GM10847 (cell line): ENCODE measurements around the gene HSD11B2.

Experiments
- POLR2A ChIP-seq: IDR thresholded peaks from 2 replicates; pipeline ENCODE4 v1.6.1; 2011; ENCODE audit not compliant: insufficient read length; ENCODE audit errors: extremely low read depth

HSD11B2 gene

GRCh38 chr16:67462279-67462655 is 31.3 kb downstream of the HSD11B2 start:
- TF ChIP-seq POLR2A: no peak

GRCh38 chr16:67463059-67463458 is 32.1 kb downstream of the HSD11B2 start:
- no peak for TF ChIP-seq POLR2A

DNA sequence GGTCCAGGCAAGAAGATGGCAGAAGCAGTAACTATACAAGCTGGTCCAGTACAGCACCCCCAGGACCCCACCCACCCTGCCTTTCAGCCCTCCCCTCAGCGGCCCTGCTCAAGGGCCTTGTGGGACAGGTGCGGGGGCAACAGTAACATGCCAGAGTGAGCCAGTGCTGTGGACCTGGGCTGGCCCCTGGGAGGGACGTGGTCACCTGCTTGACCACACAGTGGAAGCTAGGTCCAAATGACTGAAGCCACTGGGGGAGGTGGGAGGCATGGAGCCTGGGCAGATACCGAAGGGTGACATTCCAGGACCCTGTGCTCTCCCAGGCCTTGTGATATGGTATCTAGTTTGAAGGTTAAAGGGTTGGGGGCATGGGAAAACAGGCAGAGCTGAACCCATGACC is 32.8 kb downstream of the HSD11B2 start:
- TF ChIP-seq POLR2A: no peak

DNA sequence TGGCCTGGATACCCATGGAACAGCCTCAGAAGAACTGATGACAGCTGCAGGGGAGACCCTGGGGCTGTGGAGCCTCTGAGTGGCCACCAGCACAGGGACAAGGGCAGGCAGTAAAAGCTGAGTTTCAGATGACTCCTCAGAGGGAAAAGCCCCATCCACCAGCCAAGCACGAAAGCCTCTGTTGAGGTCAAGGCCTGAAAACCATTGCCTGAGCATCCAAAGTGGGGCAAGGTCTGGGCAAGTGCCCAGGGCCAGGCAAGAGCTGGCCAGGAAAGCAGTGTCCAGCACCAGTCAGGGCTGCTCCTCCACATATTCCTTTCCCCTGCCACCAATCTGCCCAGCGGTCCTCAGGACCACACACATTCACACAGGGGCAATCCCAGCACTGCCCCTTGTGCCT is 33.6 kb downstream of the HSD11B2 start:
- TF ChIP-seq POLR2A: no peak

DNA sequence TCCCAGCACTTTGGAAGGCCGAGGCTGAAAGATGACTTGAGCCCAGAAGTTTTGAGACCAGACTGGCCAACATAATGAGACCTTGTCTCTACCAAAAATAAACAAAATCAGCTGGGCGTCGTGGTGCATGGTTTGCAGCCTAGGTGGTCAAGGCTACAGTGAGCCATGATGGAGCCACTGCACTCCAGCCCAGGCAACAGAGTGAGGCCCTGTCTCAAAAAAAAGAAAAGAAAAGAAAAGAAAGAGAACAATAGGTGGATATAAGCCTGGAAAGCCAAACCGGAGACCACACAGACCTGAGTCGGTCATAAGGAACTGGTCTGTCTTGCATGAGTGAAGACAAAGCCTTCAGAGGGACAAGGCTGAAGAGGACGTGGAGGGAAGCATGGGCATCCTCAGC is 35.7 kb downstream of the HSD11B2 start:
- TF ChIP-seq POLR2A: no peak

DNA sequence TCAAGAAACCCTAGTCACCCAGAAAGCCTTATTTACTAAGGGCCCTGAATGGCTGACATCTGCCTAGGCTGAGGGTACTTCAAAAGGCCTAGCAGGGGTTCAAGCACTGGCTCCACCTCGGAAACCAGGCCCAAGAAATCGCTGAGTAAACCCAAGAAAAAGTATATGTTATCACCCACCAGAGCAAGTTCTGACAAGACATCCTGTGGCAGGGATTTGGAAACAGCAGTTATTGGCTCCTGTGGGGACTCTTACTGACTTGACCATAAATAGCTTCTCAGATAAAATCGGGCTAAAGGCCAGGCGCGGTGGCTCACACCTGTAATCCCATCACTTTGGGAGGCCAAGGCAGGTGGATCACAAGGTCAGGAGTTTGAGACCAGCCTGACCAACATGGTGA is 37.8 kb downstream of the HSD11B2 start:
- no peak for TF ChIP-seq POLR2A

DNA sequence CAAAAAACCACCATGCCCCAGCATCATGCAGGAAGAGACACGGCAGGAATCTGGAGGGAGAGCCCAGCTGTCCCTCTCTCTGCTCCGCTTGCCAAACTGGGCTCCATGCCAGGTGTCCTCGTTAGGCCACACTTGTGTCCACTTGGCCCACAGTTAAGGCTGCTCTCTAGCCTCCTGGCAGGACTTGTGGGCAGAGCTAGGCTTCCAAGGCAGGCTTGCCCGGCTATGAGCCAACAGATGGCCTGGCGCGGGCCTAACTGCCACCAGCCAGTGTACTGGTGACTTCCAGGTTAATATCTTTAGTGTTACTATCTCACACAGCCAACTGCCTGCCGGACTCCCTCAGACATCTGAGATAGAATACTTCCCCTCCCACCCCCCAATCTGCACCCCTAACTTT is 39.4 kb downstream of the HSD11B2 start:
- TF ChIP-seq POLR2A: no peak

GRCh38 chr16:67471758-67472384 is 41.0 kb downstream of the HSD11B2 start:
- TF ChIP-seq POLR2A: no peak

DNA sequence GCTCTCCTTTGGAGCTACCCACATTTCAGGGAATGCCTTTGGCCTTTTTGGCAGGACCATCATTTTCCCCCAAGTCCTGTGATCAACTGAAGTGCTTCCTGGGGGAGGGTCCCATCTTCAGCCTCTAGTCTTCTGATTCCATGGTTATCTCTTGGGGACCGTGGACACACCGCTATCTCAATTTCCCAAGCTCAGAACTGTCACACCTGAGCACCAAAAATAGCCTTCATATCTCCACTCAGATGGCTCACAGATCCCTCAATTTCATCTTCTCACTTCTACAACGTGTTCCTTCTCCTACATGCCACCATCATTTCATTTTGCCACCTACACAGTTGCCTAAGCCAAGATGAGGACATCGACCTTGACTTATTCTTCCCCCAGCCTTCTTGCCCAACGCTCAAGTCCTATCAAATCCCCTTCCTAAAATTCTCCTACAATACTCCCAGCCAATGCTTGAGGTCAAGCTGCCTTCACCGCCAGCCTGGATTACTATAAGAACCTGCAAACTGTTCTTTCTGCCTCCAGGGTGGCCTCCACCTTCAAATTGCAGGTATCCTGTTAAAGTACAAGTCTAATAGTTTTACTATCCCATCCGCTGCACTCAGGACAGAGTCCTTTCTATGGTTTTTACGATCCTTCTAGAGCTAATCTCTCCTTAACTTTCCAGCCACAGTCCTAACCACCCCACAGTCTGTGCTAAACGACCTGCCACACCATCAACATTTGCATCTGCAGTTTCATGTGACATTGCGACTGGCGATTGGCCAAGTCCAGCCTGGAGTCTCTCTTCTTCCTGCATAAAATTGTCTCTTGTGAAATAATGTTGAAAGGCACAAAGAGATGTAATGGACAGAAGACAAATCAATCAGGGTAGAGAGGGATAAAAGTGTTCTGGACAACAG is 43.9 kb downstream of the HSD11B2 start:
- TF ChIP-seq POLR2A: no peak

GRCh38 chr16:67477960-67478554 is 47.1 kb downstream of the HSD11B2 start:
- TF ChIP-seq POLR2A: no peak

DNA sequence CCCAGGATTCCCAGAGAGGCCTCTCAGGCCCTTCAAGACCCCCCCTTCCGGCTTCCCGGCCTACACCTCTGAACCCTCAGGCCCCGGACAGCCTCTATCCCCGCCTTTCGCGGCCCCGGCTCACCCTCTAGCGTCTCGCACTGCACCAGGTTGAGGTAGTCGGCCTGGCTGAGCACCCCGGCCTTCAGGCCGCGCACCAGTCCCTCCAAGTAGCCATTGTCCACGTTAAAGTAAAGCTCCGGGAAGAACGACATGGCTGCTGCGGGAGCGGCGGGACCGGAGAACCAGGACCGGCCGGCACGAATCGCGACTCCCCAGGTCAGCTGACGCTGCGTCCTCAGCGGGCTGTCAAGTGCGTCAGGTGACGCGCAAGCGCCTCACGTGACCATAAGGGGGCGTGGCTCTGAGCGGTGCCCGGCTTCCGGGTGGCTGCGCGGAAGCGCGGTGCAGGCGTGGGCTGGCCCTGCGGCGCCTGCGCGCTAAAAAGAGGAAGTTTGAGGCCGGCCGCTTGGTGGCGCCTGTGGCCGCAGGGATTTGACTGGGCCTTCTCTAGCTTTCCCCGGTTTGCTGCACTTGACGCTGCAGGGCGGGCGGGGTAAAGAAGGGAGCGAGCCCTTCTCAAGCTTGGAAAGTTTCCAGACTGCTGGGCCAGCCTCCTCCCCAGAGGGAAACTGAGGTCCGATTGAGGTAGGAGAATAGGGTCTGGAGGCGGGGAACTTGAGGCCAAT is 50.1 kb downstream of the HSD11B2 start, which contains the start of gene ATP6V0D1:
Gene ATP6V0D1, minus strand, starts transcription at position 325 of the 728 bp plus-strand sequence. Its CDS starts 71 bp downstream, at position 254.
- TF ChIP-seq POLR2A: no peak

- TF ChIP-seq POLR2A: no peak
Observed at GRCh38 chr16:67481561-67482232, 50.8 kb downstream of the HSD11B2 start.

DNA sequence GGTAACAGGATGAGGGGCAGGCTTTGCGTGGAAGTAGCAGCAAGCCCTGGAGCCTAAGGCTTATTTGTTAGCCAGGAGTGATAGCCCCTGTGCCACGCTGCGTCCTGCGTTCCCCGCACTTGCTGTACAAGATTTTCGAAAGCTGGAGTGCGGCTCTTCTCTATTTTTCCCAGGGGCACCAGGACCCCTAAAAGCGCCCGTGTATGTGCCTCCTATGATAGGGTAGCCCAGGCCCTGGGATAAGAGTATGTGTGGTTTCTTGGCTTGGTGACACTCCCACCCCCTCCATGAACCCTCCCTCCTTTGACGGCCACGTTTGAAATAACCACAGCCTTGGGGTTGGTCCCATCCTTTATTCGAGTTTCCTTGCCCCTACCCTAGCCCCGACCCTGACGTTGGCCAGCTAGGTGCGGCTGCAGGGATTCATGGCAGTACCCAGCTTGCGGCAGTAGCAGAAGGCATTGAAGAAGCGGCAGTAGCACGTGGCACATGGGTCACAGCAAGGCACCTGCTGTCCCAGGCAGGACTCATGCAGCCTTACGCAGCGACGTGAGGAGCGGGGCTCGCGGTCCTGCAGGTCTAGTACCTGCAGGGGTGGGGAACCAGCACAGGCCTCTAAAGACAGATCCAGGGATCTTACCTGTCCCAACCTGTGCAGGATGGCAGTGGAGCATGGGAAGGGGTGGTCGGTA is 51.5 kb downstream of the HSD11B2 start:
- no peak for TF ChIP-seq POLR2A

- no peak for TF ChIP-seq POLR2A
Observed at GRCh38 chr16:67483150-67483549, 52.2 kb downstream of the HSD11B2 start, which contains the start of gene AGRP. TSS of gene AGRP (minus strand) at chr16:67483547. CDS start at chr16:67483398, 149 bp downstream.

GRCh38 chr16:67483731-67484525 is 53.0 kb downstream of the HSD11B2 start:
- TF ChIP-seq POLR2A: no peak
